AG04450 (cell line): Measurements from ENCODE around the gene KRTAP9-6. TPM values are rescaled to one million over a fixed set of nuclear protein-coding genes. Genes with fewer than 3 reads are reported as not detected.
"Not testable (repeated sequence)": the region's sequence is repeated elsewhere in the genome, so short reads cannot be mapped to it uniquely, and the experiment has no call there.

ENCODE experiments used
- CTCF ChIA-PET: fragments of 300-600, 350-600 bp; formaldehyde crosslinking; extraction: SDS; loops from one replicate; lab custom pipeline; 2022; ENCODE audit warnings: antibody characterized with exemption, inconsistent platforms; lab: Charles Lee
- POLR2A ChIA-PET: fragments of 350-600 bp; formaldehyde crosslinking; extraction: SDS; loops from one replicate; lab custom pipeline; 2021; ENCODE audit warnings: antibody characterized with exemption, inconsistent platforms; lab: Yijun Ruan, JAX
- DNase-seq: peaks from one replicate; pipeline ENCODE4 v3.0.0-alpha.2; 2011; ENCODE audit warnings: low read depth, low spot score
- H3K27ac ChIP-seq: one replicate; pipeline ENCODE4 v1.5.1; 2012; ENCODE audit warnings: low read depth, low read length, control low read depth
- H3K27me3 ChIP-seq: one replicate; pipeline ENCODE4 v1.6.0; 2012; ENCODE audit warnings: low read length; ENCODE audit not compliant: control insufficient read depth, insufficient read depth
- H3K4me3 ChIP-seq: 2 replicates; pipeline ENCODE4 v1.5.1; 2011; ENCODE audit warnings: mild to moderate bottlenecking, low read depth, low read length, control low read depth
- H3K9me3 ChIP-seq: 2 replicates; pipeline ENCODE4 v1.5.1; 2012; ENCODE audit warnings: low read length; ENCODE audit not compliant: control insufficient read depth, insufficient read depth
- polyA minus RNA-seq: library from RNA; depleted of rRNA, polyadenylated mRNA; stranded (reverse); fragments of >200 nt; gene quantifications from 2 replicates; pipeline ENCODE4 v1.2.3, GENCODE V29; 2011; rRNA and poly(A)+ RNA removed
- polyA plus RNA-seq: library from polyadenylated mRNA; depleted of rRNA; stranded (reverse); fragments of >200 nt; gene quantifications from 2 replicates; pipeline ENCODE4 v1.2.3, GENCODE V29; 2011; rRNA removed
- TF ChIP-seq, protein P1 (sequence below): IDR thresholded peaks from 2 replicates; pipeline ENCODE4 v1.5.1; 2011; ENCODE audit warnings: low read depth, low read length, control low read depth, inconsistent platforms

The KRTAP9-6 gene
- polyA plus RNA-seq (not detected in 2 replicates), polyA minus RNA-seq (not detected in 2 replicates)

- ChIA-PET POLR2A (no interaction called here), CTCF (no interaction called here)
- peaks cover 10% of the 10 kb centered on the region for H3K27me3 ChIP-seq
- TF ChIP-seq, protein P1, sequence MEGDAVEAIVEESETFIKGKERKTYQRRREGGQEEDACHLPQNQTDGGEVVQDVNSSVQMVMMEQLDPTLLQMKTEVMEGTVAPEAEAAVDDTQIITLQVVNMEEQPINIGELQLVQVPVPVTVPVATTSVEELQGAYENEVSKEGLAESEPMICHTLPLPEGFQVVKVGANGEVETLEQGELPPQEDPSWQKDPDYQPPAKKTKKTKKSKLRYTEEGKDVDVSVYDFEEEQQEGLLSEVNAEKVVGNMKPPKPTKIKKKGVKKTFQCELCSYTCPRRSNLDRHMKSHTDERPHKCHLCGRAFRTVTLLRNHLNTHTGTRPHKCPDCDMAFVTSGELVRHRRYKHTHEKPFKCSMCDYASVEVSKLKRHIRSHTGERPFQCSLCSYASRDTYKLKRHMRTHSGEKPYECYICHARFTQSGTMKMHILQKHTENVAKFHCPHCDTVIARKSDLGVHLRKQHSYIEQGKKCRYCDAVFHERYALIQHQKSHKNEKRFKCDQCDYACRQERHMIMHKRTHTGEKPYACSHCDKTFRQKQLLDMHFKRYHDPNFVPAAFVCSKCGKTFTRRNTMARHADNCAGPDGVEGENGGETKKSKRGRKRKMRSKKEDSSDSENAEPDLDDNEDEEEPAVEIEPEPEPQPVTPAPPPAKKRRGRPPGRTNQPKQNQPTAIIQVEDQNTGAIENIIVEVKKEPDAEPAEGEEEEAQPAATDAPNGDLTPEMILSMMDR = no peak
- DNase-seq = no peak
- H3K9me3 ChIP-seq = no peaks in the 10 kb centered on the region
- H3K27ac ChIP-seq = no peak within 1 kb of the TSS
- H3K4me3 ChIP-seq = no peak within 1 kb of the TSS
Observed at GRCh38 chr17:41265078-41265477, at the start of gene KRTAP9-6. KRTAP9-6 (plus strand) TSS chr17:41265378; CDS start chr17:41265378, 0 bp downstream.

DNA sequence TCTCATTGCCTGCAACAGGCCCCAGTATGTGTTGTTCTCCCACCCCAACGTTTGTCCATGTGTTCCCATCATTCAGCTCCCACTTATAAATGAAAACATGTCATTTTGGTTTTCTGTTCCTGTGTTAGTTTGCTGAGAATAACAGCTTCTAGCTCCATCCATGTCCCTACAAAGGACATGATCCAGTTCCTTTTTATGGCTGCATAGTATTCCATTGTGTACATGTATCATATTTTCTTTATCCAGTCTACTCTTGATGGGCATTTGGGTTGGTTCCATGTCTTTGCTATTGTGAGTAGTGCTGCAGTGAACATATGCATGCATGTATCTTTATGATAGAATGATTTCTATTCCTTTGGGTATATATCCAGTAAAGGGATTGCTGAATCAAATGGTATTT, 49.5 kb upstream of the KRTAP9-6 start:
- TF ChIP-seq, protein P1 = no peak
- no peak overlapping the region for H3K27ac ChIP-seq
- H3K4me3 ChIP-seq = no peak overlapping the region
- DNase-seq = no peak
- POLR2A ChIA-PET = no interaction called here
- H3K9me3 ChIP-seq = no peaks in the 10 kb centered on the region
- no peaks in the 10 kb centered on the region for H3K27me3 ChIP-seq
- CTCF ChIA-PET = no interaction called here

GRCh38 chr17:41223821-41224220, 41.4 kb upstream of the KRTAP9-6 start:
- POLR2A ChIA-PET = no interaction called here
- H3K27me3 ChIP-seq = no peaks in the 10 kb centered on the region
- CTCF ChIA-PET = no interaction called here
- DNase-seq = no peak
- no peak overlapping the region for H3K4me3 ChIP-seq
- TF ChIP-seq, protein P1 = no peak
- H3K9me3 ChIP-seq = no peaks in the 10 kb centered on the region
- no peak overlapping the region for H3K27ac ChIP-seq

GRCh38 chr17:41226051-41226450, 39.1 kb upstream of the KRTAP9-6 start:
- no peak overlapping the region for H3K4me3 ChIP-seq
- no peak overlapping the region for H3K27ac ChIP-seq
- no peaks in the 10 kb centered on the region for H3K27me3 ChIP-seq
- DNase-seq = no peak
- POLR2A ChIA-PET = no interaction called here
- TF ChIP-seq, protein P1 = no peak
- H3K9me3 ChIP-seq = no peaks in the 10 kb centered on the region
- CTCF ChIA-PET = no interaction called here

DNA sequence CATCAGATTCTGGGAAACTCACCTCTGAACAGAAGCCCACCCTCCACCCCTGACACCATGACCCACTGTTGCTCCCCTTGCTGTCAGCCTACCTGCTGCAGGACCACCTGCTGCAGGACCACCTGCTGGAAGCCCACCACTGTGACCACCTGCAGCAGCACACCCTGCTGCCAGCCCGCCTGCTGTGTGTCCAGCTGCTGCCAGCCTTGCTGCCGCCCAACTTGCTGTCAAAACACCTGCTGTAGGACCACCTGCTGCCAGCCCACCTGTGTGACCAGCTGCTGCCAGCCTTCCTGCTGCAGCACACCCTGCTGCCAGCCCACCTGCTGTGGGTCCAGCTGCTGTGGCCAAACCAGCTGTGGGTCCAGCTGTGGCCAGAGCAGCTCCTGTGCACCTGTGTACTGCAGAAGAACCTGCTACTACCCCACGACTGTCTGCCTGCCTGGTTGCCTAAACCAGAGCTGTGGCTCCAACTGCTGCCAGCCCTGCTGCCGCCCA, 38.5 kb upstream of the KRTAP9-6 start, which contains the start of gene KRTAP9-2:
TSS of gene KRTAP9-2 (plus strand) at position 51 of the 498 bp plus-strand sequence. CDS start at position 58, 7 bp downstream.
- H3K9me3 ChIP-seq, DNase-seq, H3K27me3 ChIP-seq, H3K4me3 ChIP-seq, H3K27ac ChIP-seq, CTCF ChIA-PET, POLR2A ChIA-PET: not testable (repeated sequence)
